Measurements from ENCODE around the gene FOXN3.
"Not testable (repeated sequence)": the region's sequence is repeated elsewhere in the genome, so short reads cannot be mapped to it uniquely, and the experiment has no call there.

Gene FOXN3

GRCh38 chr14:89215114-89215513 is 201.9 kb downstream of the FOXN3 start:
- no peak for DNase-seq

GRCh38 chr14:89214221-89214965 is 202.6 kb downstream of the FOXN3 start:
- DNase-seq, result peak; percentile 44

DNA sequence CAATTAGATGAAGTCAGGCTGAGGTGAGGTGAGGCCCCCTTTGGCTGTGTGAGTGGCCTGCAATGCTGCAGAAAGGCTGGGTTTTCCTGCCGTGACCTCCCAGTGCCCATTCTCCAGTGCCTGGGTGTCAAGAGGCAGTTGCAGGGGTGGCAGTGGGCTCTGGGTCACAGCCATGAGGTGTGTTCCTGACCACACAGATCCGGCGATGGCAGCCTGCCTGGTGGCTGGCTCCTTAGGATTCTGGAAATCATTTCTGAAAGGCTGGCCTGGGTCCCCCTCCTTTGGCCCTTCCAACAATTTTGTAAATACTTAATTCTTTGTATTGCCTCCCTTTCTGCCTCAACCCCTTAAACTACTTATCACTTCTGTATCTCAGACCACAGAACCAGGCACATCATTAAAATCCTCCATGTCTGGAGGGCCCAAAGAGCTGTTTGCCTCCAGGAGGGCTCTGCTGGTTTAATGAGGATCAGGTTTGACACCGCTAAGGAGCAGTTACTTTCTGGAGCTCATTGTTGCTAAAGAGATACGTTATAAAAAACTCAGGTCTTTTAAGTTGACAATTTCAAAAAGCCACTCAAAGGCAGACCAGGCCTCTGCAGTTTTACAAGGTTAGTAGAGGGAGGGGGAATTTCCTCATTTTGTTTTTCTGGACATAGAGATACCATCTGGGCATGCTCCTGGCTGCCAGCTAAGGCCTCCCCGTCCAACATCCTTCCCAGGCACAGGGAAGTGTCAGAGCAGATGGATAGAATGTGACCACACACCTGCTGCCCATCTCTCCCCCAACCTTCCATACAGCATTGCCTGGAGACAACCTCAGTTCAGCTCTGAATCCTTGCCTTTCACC is 204.4 kb downstream of the FOXN3 start:
- peak; percentile 33 for DNase-seq

DNA sequence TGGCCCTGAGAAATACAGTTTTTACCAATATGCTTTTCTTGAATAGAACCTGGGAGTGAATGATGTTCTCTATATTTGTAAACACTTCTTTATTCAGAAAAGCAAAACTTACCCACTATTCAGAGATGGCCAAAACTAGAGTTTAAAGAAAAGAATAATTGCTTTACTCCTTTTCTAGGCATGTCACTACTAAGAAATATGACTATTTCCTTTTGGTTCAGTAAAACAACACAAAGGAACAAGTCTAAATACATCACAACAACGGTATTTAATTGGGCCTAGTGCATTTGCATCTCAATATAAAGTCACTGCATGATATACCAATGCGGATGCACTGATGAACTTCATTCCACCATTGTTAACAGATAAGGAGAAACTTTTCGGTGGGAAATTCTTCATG is 207.5 kb downstream of the FOXN3 start:
- no peak for DNase-seq

GRCh38 chr14:89207925-89208328 is 209.1 kb downstream of the FOXN3 start:
- DNase-seq, result no peak

- peak; percentile 59 for DNase-seq
Measured at GRCh38 chr14:89206389-89207031, 210.5 kb downstream of the FOXN3 start.

GRCh38 chr14:89205137-89205740 is 211.8 kb downstream of the FOXN3 start:
- no peak for DNase-seq

GRCh38 chr14:89202413-89203190 is 214.4 kb downstream of the FOXN3 start:
- DNase-seq, result no peak

DNA sequence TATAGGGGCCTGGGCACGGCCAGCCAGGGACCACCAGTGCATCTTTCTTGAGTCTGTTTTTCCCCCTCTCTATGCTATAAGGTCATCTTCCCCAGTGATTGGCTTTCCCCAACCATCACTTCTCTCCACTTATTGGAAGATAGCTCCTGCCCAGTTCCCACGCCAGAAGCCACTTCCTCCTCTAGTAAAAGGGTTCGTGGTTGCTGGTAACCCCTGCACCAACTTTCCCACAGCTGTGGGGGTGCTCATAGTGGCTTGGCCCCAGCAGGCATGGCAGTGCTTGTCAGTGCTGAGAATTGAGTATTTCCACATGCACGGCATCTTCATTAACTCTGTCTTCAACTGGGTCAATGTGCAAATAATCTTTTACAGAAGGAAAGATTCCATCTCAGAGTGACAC is 215.4 kb downstream of the FOXN3 start:
- no peak for DNase-seq

- not testable (repeated sequence) for DNase-seq
Measured at GRCh38 chr14:89199357-89199756, 217.7 kb downstream of the FOXN3 start.

DNA sequence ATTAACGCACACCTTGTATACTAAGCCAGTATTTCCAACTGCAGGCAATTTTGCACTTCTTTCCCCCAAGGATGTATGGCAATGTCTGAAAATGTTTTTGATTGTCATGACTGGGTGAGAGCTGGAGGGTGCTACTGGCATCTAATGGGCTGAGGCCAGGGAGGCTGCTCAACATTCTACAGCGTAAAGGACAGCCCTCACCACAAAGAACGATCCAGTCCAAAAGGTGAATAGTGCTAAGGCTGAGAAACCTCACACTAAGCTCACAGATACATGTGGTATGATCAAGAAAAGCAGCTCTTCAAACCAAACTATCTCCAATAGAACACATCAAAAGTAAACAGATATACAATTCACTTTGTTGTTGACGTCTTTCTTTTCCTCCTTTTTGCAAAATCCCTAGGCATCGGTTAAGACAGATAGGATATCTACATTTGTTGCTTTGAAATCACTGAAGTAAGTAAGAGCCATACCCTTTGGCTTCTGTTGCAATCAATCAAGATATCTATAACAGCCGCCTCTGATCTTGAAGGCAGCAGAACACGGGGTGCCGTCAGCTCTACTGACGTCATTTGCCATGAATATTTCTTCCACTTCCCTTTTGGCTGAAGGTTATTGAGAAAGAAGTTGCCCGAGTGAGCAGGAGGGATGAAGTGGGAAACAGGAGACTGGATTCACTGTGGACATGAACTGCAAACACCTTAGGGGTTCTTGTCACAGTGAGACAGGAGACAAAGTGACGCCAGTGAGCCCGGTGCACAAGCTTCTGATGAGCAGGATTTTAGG is 218.3 kb downstream of the FOXN3 start:
- no peak for DNase-seq

GRCh38 chr14:89197623-89198022 is 219.4 kb downstream of the FOXN3 start:
- no peak for DNase-seq

GRCh38 chr14:89196545-89196944 is 220.5 kb downstream of the FOXN3 start:
- DNase-seq, result no peak

DNA sequence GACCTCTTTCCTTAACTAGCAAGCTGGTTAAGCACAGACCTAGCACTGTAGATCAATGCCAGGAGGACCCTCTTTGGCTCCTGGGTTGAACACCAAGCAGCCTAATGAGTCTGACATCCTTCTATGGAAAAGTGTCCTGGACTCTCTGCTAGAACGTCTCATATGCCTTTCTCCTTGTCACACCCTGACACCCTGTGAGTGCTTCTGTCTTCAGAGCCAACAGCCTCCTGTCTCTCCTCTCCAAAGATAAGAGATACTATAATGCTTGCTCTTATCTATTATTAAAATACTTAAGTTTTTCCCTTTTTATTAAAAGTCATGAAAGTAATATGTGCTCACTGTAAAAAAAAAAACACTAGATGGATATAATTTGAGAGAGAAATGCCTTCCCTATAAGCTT is 222.7 kb downstream of the FOXN3 start:
- no peak for DNase-seq

DNA sequence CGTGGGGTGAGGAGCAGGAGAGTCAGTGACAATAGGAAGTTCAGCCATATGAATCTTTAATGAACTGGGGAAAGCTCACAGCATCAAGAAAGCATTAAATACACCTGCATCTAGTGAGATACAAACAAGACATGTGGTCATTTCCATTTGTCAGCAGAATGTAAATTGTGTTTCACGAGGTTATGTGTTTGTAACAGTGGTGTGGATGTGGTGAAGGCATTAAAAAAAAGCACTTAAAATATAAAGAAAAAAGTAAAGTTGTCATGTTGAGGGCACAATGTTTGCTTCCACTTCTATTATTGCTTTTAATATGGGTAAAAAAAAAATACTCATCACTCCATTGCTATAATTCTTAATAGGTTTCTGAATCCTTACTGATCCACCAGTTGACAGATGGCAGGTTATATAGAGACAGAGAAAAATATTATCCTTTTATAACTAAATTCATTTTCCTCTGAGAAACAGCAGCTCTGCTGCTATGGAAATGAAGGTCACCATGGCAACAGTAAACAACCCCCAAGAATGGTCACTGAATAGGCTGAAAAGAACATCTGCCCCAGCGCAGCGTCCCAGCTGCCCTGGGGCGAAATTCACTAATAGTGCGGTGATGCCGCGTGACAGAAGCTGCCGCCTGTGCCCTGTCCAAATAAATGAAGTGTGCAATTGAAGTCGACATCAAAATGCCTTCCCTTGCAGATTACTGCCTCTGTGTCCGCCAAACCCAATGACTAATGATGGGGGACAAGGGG is 226.1 kb downstream of the FOXN3 start:
- DNase-seq, result peak; percentile 69

DNA sequence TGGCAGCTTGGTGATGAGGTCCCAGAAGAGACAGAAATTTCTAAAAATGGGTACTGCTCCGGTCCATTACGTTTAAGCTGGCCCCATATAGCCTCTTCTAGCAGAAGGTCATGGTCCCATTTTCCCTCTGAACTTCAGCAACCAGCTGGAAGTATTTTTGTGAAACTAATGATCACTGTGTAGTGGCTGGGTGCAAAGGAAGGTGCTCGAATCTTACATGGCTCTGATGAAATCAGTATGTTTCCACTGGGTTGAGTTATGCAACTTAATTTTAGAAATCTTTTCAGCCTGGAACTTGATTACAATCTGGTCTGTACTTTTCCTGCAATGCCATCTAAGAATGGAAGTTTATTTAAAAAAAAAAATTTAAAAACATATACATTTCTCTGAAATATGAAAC is 228.5 kb downstream of the FOXN3 start:
- DNase-seq, result no peak

GRCh38 chr14:89187501-89187900 is 229.5 kb downstream of the FOXN3 start:
- no peak for DNase-seq

GRCh38 chr14:89186856-89187376 is 230.1 kb downstream of the FOXN3 start:
- no peak for DNase-seq

- no peak for DNase-seq
Measured at GRCh38 chr14:89185919-89186855, 230.8 kb downstream of the FOXN3 start.

All from NCI-H2171 treated with DMSO at 0.1 percent for 48 hours (cell line).